Fibroblast of the aortic adventitia (primary cell): ENCODE measurements around the gene HOMER2. TPM values are rescaled to one million over a fixed set of nuclear protein-coding genes. Genes with fewer than 3 reads are reported as not detected.

Experiments used
- DNase-seq: peaks from one replicate; pipeline ENCODE4 v3.0.0-alpha.2; 2010; ENCODE audit warnings: low read depth
- H3K4me3 ChIP-seq: 2 replicates; pipeline ENCODE4 v1.5.1; 2011; ENCODE audit warnings: low read depth, mild to moderate bottlenecking, control low read depth, low read length, moderate library complexity
- total RNA-seq: library from RNA; depleted of rRNA; stranded (reverse); fragments of >200 nt; gene quantifications from 2 replicates; pipeline ENCODE4 v1.2.3, GENCODE V29; 2012; ENCODE audit warnings: low replicate concordance
- TF ChIP-seq, protein P1 (sequence below): IDR thresholded peaks from 2 replicates; pipeline ENCODE4 v1.5.1; 2011; ENCODE audit warnings: mild to moderate bottlenecking, low read length, control low read depth, inconsistent platforms; ENCODE audit not compliant: insufficient read depth

The HOMER2 gene
- total RNA-seq, 1 donor, result 5.4 TPM

- no peak overlapping the region for H3K4me3 ChIP-seq
- TF ChIP-seq, protein P1, sequence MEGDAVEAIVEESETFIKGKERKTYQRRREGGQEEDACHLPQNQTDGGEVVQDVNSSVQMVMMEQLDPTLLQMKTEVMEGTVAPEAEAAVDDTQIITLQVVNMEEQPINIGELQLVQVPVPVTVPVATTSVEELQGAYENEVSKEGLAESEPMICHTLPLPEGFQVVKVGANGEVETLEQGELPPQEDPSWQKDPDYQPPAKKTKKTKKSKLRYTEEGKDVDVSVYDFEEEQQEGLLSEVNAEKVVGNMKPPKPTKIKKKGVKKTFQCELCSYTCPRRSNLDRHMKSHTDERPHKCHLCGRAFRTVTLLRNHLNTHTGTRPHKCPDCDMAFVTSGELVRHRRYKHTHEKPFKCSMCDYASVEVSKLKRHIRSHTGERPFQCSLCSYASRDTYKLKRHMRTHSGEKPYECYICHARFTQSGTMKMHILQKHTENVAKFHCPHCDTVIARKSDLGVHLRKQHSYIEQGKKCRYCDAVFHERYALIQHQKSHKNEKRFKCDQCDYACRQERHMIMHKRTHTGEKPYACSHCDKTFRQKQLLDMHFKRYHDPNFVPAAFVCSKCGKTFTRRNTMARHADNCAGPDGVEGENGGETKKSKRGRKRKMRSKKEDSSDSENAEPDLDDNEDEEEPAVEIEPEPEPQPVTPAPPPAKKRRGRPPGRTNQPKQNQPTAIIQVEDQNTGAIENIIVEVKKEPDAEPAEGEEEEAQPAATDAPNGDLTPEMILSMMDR, result no peak
- DNase-seq, result no peak
These were observed 71.8 kb downstream of the HOMER2 start for GRCh38 chr15:82880704-82881103.

DNA sequence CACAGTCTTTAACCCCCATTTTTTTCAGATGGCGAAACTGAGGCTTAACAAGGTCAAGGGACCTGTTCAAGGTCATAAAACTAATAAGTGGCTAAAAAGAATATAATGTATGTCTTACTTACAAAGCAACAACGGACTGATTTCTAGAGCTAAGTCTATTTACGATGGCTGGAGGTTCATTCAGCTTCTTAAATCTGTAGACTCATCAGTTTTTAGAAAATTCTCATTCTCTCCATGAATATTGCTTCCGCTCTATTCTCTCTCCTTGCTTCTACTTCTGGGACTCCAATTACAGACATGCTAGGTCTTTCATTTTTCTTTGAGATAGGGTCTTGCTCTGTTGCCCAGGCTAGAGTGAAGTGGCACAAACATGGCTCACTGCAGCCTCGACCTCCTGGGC is 74.2 kb downstream of the HOMER2 start:
- TF ChIP-seq, protein P1, result no peak
- no peak overlapping the region for H3K4me3 ChIP-seq
- DNase-seq, result no peak

GRCh38 chr15:82877825-82878224 is 74.7 kb downstream of the HOMER2 start:
- H3K4me3 ChIP-seq, result no peak overlapping the region
- TF ChIP-seq, protein P1, result no peak
- DNase-seq, result no peak

DNA sequence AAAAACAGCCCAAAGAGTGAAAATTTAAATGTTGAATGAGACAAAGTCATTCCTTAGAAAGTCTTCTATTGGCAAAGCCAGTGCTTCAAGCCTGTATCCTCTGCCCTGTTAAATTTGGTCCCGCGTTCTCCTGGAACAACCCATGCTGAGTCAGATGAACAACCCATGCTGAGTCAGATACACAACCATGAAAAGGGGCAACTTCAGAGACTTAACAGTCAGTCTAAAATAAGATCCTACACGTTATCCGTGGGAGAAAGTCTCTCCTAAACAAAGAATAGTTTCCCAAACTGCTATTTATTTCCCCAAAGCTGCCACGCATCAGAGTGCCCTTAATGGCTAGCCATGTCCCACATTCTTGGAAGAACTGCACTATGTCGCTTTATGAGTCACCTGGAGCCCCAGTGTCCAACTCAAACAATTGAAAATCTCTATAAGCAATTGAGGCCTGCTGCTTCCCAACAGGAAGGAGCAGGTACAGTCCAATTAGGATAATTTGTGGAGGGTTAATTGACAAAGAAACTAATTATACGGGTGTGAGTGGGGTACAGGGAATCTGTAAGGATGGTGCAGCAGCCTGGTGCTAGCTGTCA is 77.0 kb downstream of the HOMER2 start:
- no peak overlapping the region for H3K4me3 ChIP-seq
- TF ChIP-seq, protein P1, result no peak
- peak; percentile 67 for DNase-seq

GRCh38 chr15:82874961-82875360 is 77.6 kb downstream of the HOMER2 start:
- TF ChIP-seq, protein P1, result no peak
- H3K4me3 ChIP-seq, result no peak overlapping the region
- no peak for DNase-seq

- H3K4me3 ChIP-seq, result no peak overlapping the region
- TF ChIP-seq, protein P1, result no peak
- DNase-seq, result no peak
These were observed 78.3 kb downstream of the HOMER2 start for GRCh38 chr15:82874267-82874666.

GRCh38 chr15:82873000-82873680 is 79.4 kb downstream of the HOMER2 start:
- DNase-seq, result no peak
- H3K4me3 ChIP-seq, result no peak overlapping the region
- TF ChIP-seq, protein P1, result no peak
